Tibial artery (tissue), 4 donors: Measurements from ENCODE around the gene IL27RA.

ENCODE experiments used
- DNase-seq, 2 donors: peaks; one replicate each; pipeline ENCODE4 v3.0.0-alpha.2; 2019
- H3K27ac ChIP-seq, 2 donors: fragments of 200-600 bp; sonication (generic) in 1 of 2; 1 replicate in 1 of 2; 2 replicates in 1 of 2; pipeline ENCODE4 v1.5.1; 2018 to 2019; ENCODE audit warnings: mild to moderate bottlenecking in 1 of 2
- H3K27me3 ChIP-seq, 2 donors: fragments of 200-600 bp; sonication (generic) in 1 of 2; one replicate each; pipeline versions ENCODE4 v1.5.1 to v1.6.0; 2016 to 2019
- H3K36me3 ChIP-seq, 3 donors: fragments of 200-600 bp; sonication (generic) in 2 of 3; one replicate each; pipeline ENCODE4 v1.5.1; 2016 to 2019; ENCODE audit warnings: mild to moderate bottlenecking in 2 of 3
- H3K4me1 ChIP-seq, 4 donors: fragments of 200-600 bp; sonication (generic) in 2 of 4; 1 replicate in 3 of 4; 2 replicates in 1 of 4; pipeline ENCODE4 v1.5.1; 2016 to 2019
- H3K4me3 ChIP-seq, 2 donors: fragments of 200-600 bp; sonication (generic) in 1 of 2; 1 replicate in 1 of 2; 2 replicates in 1 of 2; pipeline ENCODE4 v1.5.1; 2018 to 2019; ENCODE audit warnings: mild to moderate bottlenecking in 2 of 2
- H3K9me3 ChIP-seq, 3 donors: fragments of 200-600 bp; sonication (generic) in 1 of 3; one replicate each; pipeline ENCODE4 v1.5.1; 2016 to 2019
- CTCF ChIP-seq, 2 experiments: fragments of 200-600 bp in 1 of 2; fragments of 450-650 bp in 1 of 2; IDR thresholded peaks; one replicate each; pipeline ENCODE4 v1.5.1; 2017 to 2019; ENCODE audit warnings: antibody characterized with exemption in 2 of 2, mild to moderate bottlenecking in 1 of 2, moderate library complexity in 1 of 2
- intact Hi-C: fragments of 100-400 bp; cut with DNase I; formaldehyde crosslinking; loops from one replicate; pipeline ENCODE4 v1.15.0; 2023; ENCODE audit warnings: low total_unique reads

Gene IL27RA

GRCh38 chr19:14101003-14101545 is 69.5 kb downstream of the IL27RA start:
- DNase-seq, result no peak
- TF ChIP-seq CTCF (IDR thresholded peaks at IDR 0.05), result no peak
- Histone ChIP-seq H3K36me3 (peaks cover 68 to 97% (median 79%) of the 10 kb centered on the region in 3 donors), H3K4me1 (peaks cover 0 to 4% (median 0%) of the 10 kb centered on the region in 4 donors), H3K9me3 (no peaks in the 10 kb centered on the region), H3K27me3 (no peaks in the 10 kb centered on the region), H3K27ac (no peak overlapping the region), H3K4me3 (no peak overlapping the region)
- intact Hi-C loops, result no loop called here

DNA sequence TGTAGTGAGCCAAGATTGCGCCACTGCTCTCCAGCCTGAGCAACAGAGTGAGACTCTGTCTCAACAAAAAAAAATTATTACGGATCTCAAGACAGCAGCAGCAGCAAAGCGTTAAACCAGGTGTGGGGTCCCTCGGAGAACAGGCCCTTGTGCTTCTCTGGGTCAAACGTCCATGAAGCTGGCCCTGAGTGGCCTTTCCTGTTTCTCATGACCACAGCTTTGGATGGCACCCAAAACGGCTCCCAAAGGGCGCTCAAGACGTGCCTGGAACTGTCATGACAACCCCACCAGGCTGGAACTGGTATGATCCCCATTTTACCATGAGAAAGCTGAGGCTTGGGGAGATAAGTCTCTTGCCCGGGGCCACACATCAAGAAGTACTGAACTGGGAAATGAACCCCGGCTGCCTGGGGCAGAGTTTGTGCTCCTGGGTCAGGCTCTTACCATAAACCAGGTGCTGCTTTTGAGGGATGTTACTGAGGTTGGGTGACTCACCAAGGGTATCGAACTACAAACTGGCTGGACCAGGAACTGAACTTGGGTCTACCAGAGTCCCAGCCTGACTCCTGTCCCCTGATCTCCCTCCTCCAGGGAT is 70.6 kb downstream of the IL27RA start:
- DNase-seq, result no peak
- H3K36me3 ChIP-seq, result peaks cover 62 to 97% (median 76%) of the 10 kb centered on the region in 3 donors
- peak overlapping the region in 1 of 2 donors; percentile 24 for H3K27ac ChIP-seq
- no peaks in the 10 kb centered on the region for H3K9me3 ChIP-seq
- no peak for TF ChIP-seq CTCF (IDR thresholded peaks at IDR 0.05)
- no peaks in the 10 kb centered on the region for H3K27me3 ChIP-seq
- H3K4me3 ChIP-seq, result no peak overlapping the region
- peaks cover 0 to 16% (median 5%) of the 10 kb centered on the region in 4 donors for H3K4me1 ChIP-seq
- intact Hi-C loops, result no loop called here

DNA sequence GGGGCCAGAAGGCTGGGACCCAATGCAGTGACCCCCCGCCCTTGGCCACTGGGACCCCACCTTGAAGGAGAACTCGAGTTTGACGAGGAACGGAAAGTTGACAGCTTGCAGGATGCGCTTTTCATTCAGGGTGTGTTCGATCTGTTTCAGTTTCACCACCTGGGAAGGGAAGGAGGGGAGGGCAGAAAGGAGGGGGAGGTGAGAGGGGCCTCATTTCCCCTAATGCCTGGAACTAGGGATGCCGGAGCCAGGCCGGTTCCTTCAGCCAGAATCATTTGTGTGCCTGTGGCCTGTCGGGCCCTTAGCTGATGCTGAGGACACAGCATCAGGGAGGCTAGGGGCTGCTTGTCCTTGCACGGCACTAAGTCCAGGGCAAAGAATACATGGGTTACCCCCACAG is 71.2 kb downstream of the IL27RA start:
- no peak for DNase-seq
- H3K4me1 ChIP-seq, result peaks cover 0 to 21% (median 11%) of the 10 kb centered on the region in 4 donors
- no peak overlapping the region for H3K4me3 ChIP-seq
- no peaks in the 10 kb centered on the region for H3K27me3 ChIP-seq
- no peaks in the 10 kb centered on the region for H3K9me3 ChIP-seq
- TF ChIP-seq CTCF (IDR thresholded peaks at IDR 0.05), result no peak
- intact Hi-C loops, result no loop called here
- peaks cover 56 to 97% (median 71%) of the 10 kb centered on the region in 3 donors for H3K36me3 ChIP-seq
- H3K27ac ChIP-seq, result peak overlapping the region; percentile 24 to 32
